ENCODE measurements around the gene ACTR5.

GRCh38 chr20:38759106-38759505, 10.8 kb downstream of the ACTR5 start:
- TF ChIP-seq EZH2 (IDR thresholded peaks at IDR 0.05; ENCODE audit: low read length, missing control alignments) (no peak), CTCF (conservative IDR thresholded peaks at IDR 0.05 in 1 of 2, IDR thresholded peaks at IDR 0.05 in 1 of 2; ENCODE audit: low read depth in 1 of 2, low read length in 2 of 2) (no peak)

Data from fibroblast of lung (primary cell).